ENCODE measurements around the gene TBATA. TPM values are rescaled to one million over a fixed set of nuclear protein-coding genes. Genes with fewer than 3 reads are reported as not detected.

TBATA gene
- polyA plus RNA-seq, 1 of the 3 experiments (the other 2 are of a cell fraction) = not detected

DNA sequence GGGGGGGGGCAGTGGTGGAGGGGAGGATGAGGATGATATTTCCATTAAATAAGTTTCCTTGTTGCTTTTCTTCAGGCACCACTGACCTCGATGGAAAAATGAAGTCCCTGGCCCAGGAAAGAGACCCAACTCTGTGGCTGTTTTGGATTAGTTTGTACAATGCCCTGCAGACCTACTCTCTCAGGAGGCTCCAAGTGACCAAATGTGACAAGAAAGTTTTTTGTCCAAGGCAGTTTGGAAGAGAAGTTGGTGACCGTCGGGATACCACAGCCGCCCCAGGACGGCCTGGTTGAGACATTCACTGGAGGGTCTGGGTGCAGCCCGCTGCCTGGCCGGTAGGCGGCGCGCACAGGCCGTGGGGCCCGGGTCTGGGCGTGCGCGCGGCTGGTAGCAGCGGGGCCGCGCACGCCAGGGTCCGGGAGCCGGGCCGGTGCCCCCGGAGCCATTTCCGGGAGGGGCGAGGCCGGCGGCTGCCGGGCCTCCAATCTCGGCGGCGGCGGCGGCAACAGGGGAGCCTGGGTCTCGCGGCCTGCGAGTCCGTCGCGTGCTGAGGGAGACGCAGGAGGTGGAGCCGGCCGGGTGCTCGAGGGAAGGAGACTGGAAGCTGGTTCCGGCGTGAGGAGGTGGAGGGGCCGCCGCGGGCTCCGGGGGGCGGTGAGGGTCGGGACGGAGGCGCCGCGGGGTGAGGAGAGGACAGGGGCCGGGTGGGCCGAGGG lies 30.5 kb upstream of the TBATA start, which contains the start of gene SGPL1 (continued):
- TF ChIP-seq TEAD4 (IDR thresholded peaks at IDR 0.05; ENCODE audit: borderline replicate concordance, insufficient read depth) (no peak), JUND (IDR thresholded peaks at IDR 0.05) (no peak), MXI1 (IDR thresholded peaks at IDR 0.05; ENCODE audit: low read depth, low read length) (no peak), GABPA (IDR thresholded peaks at IDR 0.05; ENCODE audit: low read depth) (peak; percentile 42; the same call in 1 of the 2 replicates), RAD21 (IDR thresholded peaks at IDR 0.05; ENCODE audit: low read length) (peak; percentile 89), FOSL2 (IDR thresholded peaks at IDR 0.05; ENCODE audit: borderline replicate concordance, low read depth) (no peak), NFIC (IDR thresholded peaks at IDR 0.05; ENCODE audit: borderline replicate concordance) (no peak), TCF12 (IDR thresholded peaks at IDR 0.05) (no peak), SIN3A (IDR thresholded peaks at IDR 0.05; ENCODE audit: borderline replicate concordance, low read depth, low read length) (no peak), TAF1 (IDR thresholded peaks at IDR 0.05; ENCODE audit: borderline replicate concordance, low read depth, low read length) (peak; percentile 74)
- TF ChIP-seq, protein P1, sequence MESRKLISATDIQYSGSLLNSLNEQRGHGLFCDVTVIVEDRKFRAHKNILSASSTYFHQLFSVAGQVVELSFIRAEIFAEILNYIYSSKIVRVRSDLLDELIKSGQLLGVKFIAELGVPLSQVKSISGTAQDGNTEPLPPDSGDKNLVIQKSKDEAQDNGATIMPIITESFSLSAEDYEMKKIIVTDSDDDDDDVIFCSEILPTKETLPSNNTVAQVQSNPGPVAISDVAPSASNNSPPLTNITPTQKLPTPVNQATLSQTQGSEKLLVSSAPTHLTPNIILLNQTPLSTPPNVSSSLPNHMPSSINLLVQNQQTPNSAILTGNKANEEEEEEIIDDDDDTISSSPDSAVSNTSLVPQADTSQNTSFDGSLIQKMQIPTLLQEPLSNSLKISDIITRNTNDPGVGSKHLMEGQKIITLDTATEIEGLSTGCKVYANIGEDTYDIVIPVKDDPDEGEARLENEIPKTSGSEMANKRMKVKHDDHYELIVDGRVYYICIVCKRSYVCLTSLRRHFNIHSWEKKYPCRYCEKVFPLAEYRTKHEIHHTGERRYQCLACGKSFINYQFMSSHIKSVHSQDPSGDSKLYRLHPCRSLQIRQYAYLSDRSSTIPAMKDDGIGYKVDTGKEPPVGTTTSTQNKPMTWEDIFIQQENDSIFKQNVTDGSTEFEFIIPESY (IDR thresholded peaks at IDR 0.05; ENCODE audit: borderline replicate concordance, low read depth) = no peak

DNA sequence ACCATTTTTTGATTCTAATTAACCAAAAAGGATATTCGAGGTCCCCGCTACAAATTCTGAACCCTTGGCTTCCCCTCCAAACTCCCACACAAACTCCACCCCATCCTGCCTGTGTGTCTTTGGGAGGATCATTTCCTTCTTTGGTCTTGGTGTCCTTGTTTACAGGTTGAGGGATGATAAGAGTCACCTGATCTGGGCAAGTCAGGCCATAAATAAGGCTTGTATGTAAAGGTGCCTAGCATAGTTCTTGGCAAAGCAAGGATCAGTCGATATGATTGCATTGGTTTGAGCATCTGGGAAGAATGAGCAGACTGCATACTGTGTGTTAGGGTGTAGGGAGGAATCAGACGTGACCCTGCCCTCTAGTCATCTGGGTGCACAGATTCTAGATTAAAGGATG lies 28.9 kb upstream of the TBATA start:
- no peaks in the 10 kb centered on the region for H3K9me3 ChIP-seq
- WGBS (ENCODE audit: low lambda C conversion rate) = 73% methylated on average over 4 of the region's 4 CpGs
- ChIA-PET CTCF (interaction anchor here (0.7 to 5.7 kb wide), 3 partner anchors 20 to 264 kb away, joined by 3 to 84 read pairs (median 3); no protein-coding TSS in a partner anchor), POLR2A (no interaction called here)
- no peaks in the 10 kb centered on the region for H3K9me2 ChIP-seq
- peaks cover 10 to 17% of the 10 kb centered on the region in 2 experiments for H3K36me3 ChIP-seq (replicated peaks in 1 of 2; ENCODE audit: control insufficient read depth in 1 of 2, insufficient read depth in 2 of 2, low read length in 1 of 2)
- TF ChIP-seq RFX5 (IDR thresholded peaks at IDR 0.05; ENCODE audit: low read length) = no peak
- TF ChIP-seq CHD2 (IDR thresholded peaks at IDR 0.05; ENCODE audit: low read length, partially characterized antibody) = no peak
- TF ChIP-seq, protein P2, sequence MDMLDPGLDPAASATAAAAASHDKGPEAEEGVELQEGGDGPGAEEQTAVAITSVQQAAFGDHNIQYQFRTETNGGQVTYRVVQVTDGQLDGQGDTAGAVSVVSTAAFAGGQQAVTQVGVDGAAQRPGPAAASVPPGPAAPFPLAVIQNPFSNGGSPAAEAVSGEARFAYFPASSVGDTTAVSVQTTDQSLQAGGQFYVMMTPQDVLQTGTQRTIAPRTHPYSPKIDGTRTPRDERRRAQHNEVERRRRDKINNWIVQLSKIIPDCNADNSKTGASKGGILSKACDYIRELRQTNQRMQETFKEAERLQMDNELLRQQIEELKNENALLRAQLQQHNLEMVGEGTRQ (IDR thresholded peaks at IDR 0.05; ENCODE audit: borderline replicate concordance, low read depth, low read length) = no peak
- TF ChIP-seq, protein P1 (IDR thresholded peaks at IDR 0.05; ENCODE audit: borderline replicate concordance, low read depth) = no peak
- no peak for TF ChIP-seq FOXJ3 (CRISPR knock-in tag; IDR thresholded peaks at IDR 0.05)
- no peak for TF ChIP-seq EP300 (IDR thresholded peaks at IDR 0.05; ENCODE audit: borderline replicate concordance in 1 of 2, low read depth in 1 of 2, low read length in 1 of 2)
- TF ChIP-seq RXRA (IDR thresholded peaks at IDR 0.05; ENCODE audit: borderline replicate concordance, low read depth) = no peak
- TF ChIP-seq NFIC (IDR thresholded peaks at IDR 0.05; ENCODE audit: borderline replicate concordance) = no peak
- TF ChIP-seq GATA2 (CRISPR knock-in tag; IDR thresholded peaks at IDR 0.05) = no peak
- TF ChIP-seq JUND (IDR thresholded peaks at IDR 0.05) = no peak
- no peak for TF ChIP-seq FOSL2 (IDR thresholded peaks at IDR 0.05; ENCODE audit: borderline replicate concordance, low read depth)
- H3K27ac ChIP-seq (ENCODE audit: low read depth in 2 of 2, low read length in 1 of 2) = no peak overlapping the region
- no peak overlapping the region for H3K4me3 ChIP-seq (ENCODE audit: low read depth in 2 of 2, low read length in 1 of 2)
- H3K27me3 ChIP-seq (ENCODE audit: insufficient read depth) = no peaks in the 10 kb centered on the region
- no peak overlapping the region for H3K9ac ChIP-seq
- no peak for DNase-seq
- H3K4me1 ChIP-seq (ENCODE audit: control insufficient read depth in 1 of 2, insufficient read depth in 2 of 2, low read depth in 1 of 2, low read length in 1 of 2) = peaks cover 5 to 11% of the 10 kb centered on the region in 2 experiments; a peak in 3 of 4 replicates
- H4K20me1 ChIP-seq (ENCODE audit: insufficient read depth) = peaks cover 4% of the 10 kb centered on the region; the same call in 1 of the 2 replicates
- H3K4me2 ChIP-seq = no peak overlapping the region
- H3F3A ChIP-seq (replicated peaks; ENCODE audit: insufficient read depth) = peaks cover 10% of the 10 kb centered on the region
- no peak overlapping the region for H2AFZ ChIP-seq (ENCODE audit: low read depth)
- peaks cover 25% of the 10 kb centered on the region for H3K79me2 ChIP-seq (ENCODE audit: insufficient read depth)
